Transverse colon (tissue), 4 donors: ENCODE data around the gene PDE4B. TPM values are rescaled to one million over a fixed set of nuclear protein-coding genes. Genes with fewer than 3 reads are reported as not detected.

ENCODE experiments used
- DNase-seq: peaks from one replicate; pipeline ENCODE4 v3.0.0-alpha.2; 2019
- H3K27ac ChIP-seq, 4 donors: fragments of 200-600 bp; sonication (generic); 2 replicates each; pipeline ENCODE4 v1.5.1; 2016 to 2018; ENCODE audit warnings: inconsistent platforms in 4 of 4
- H3K27me3 ChIP-seq: fragments of 200-600 bp; sonication (generic); 2 replicates; pipeline ENCODE4 v1.5.1; 2017; ENCODE audit warnings: inconsistent platforms
- H3K36me3 ChIP-seq, 4 donors: fragments of 200-600 bp; sonication (generic); 2 replicates each; pipeline ENCODE4 v1.5.1; 2017 to 2019; ENCODE audit warnings: inconsistent platforms in 4 of 4
- H3K4me1 ChIP-seq, 4 donors: fragments of 200-600 bp; sonication (generic); 2 replicates each; pipeline ENCODE4 v1.5.1; 2017 to 2020; ENCODE audit warnings: inconsistent platforms in 4 of 4
- H3K4me3 ChIP-seq, 4 donors: fragments of 200-600 bp; sonication (generic); 1 replicate in 1 of 4; 2 replicates in 3 of 4; pipeline versions ENCODE4 v1.5.1 to v1.6.1; 2017 to 2019; ENCODE audit warnings: inconsistent platforms in 4 of 4
- H3K9me3 ChIP-seq, 2 donors: fragments of 200-600 bp; sonication (generic); 2 replicates each; pipeline ENCODE4 v1.5.1; 2017 to 2019; ENCODE audit warnings: inconsistent platforms in 2 of 2
- CTCF ChIP-seq, 5 experiments: fragments of 200-600 bp in 3 of 5; fragments of 450-650 bp in 2 of 5; sonication (generic) in 3 of 5; IDR thresholded peaks; 1 replicate in 2 of 5; 2 replicates in 3 of 5; pipeline ENCODE4 v1.5.1; 2016 to 2017; ENCODE audit warnings: antibody characterized with exemption in 5 of 5, inconsistent platforms in 3 of 5, mild to moderate bottlenecking in 2 of 5, moderate library complexity in 1 of 5
- EP300 ChIP-seq: sonication (generic); formaldehyde crosslinking; IDR thresholded peaks from one replicate; pipeline ENCODE4 v1.6.1; 2017; ENCODE audit warnings: antibody characterized with exemption, low read depth
- POLR2A ChIP-seq: fragments of 450-650 bp; IDR thresholded peaks from one replicate; pipeline ENCODE4 v1.6.1; 2016; ENCODE audit warnings: antibody characterized with exemption, mild to moderate bottlenecking, moderate library complexity
- POLR2AphosphoS5 ChIP-seq, 3 donors: sonication (generic); formaldehyde crosslinking; IDR thresholded peaks; one replicate each; pipeline ENCODE4 v1.6.1; 2016; ENCODE audit warnings: antibody characterized with exemption in 3 of 3
- WGBS, 2 donors: methylation state at CpG; one replicate each; pipeline ENCODE4 v1.1.5; 2018; ENCODE audit warnings: low coverage in 1 of 2; 5-methylcytosine and 5-hydroxymethylcytosine counted together
- in situ Hi-C, 4 donors: fragments of 200-750 bp; cut with MboI; loops; one replicate each; pipeline versions ENCODE4 v1.15.0 to v1.15.1; 2017; ENCODE audit warnings: low sequenced_read_pairs in 3 of 4, low pct_ligation_motif_present in 1 of 4, low pct_unique_long_range_greater_than_20kb in 1 of 4
- intact Hi-C: fragments of 100-400 bp; cut with DNase I; formaldehyde crosslinking; loops from one replicate; pipeline ENCODE4 v1.15.1; 2023; ENCODE audit warnings: low total_unique reads
- total RNA-seq, 4 donors: library from RNA; depleted of rRNA; stranded (reverse); fragments of >200 nt; gene quantifications; one replicate each; pipeline ENCODE4 v1.1.0, GENCODE V29; 2016

Gene PDE4B
- total RNA-seq, 4 donors from 2014 or later = 4.5 to 14.8 (median 6.5) TPM

GRCh38 chr1:65793359-65793732 lies 651 bp downstream of the PDE4B start:
- H3K9me3 ChIP-seq = peaks cover 6 to 7% of the 10 kb centered on the region in 2 donors
- intact Hi-C loops = no loop called here
- H3K4me1 ChIP-seq = peaks cover 0 to 17% (median 5%) of the 10 kb centered on the region in 4 donors
- H3K27ac ChIP-seq = no peak overlapping the region
- H3K4me3 ChIP-seq = peak overlapping the region in 3 of 4 donors; percentile 30 to 52 (median 34)
- no peak for DNase-seq
- H3K27me3 ChIP-seq = peaks cover 50% of the 10 kb centered on the region
- 20% methylated on average over 20 of the region's 20 CpGs; no CpG with 5 or more reads in 1 of the 2 donors for WGBS, 2 donors
- no peak for TF ChIP-seq CTCF (IDR thresholded peaks at IDR 0.05)
- TF ChIP-seq EP300 = no peak
- TF ChIP-seq POLR2A = no peak
- no peak for TF ChIP-seq POLR2AphosphoS5 (IDR thresholded peaks at IDR 0.05)
- in situ Hi-C loops = no loop called here
- H3K36me3 ChIP-seq = no peaks in the 10 kb centered on the region

GRCh38 chr1:65795311-65795710 lies 2.6 kb downstream of the PDE4B start:
- intact Hi-C loops = no loop called here
- WGBS, 2 donors = 79% methylated on average over 2 of the region's 2 CpGs; no CpG with 5 or more reads in 1 of the 2 donors
- H3K9me3 ChIP-seq = no peaks in the 10 kb centered on the region

GRCh38 chr1:65799601-65800000 lies 6.9 kb downstream of the PDE4B start:
- no peak for TF ChIP-seq CTCF (IDR thresholded peaks at IDR 0.05)

More at GRCh38 chr1:65795311-65795710, 2.6 kb downstream of the PDE4B start:
- Histone ChIP-seq H3K4me1 (peaks cover 0 to 17% (median 5%) of the 10 kb centered on the region in 4 donors), H3K36me3 (no peaks in the 10 kb centered on the region), H3K4me3 (no peak overlapping the region), H3K27me3 (peaks cover 50% of the 10 kb centered on the region), H3K27ac (no peak overlapping the region)
- DNase-seq = no peak
- TF ChIP-seq POLR2A (no peak), POLR2AphosphoS5 (IDR thresholded peaks at IDR 0.05) (no peak), CTCF (IDR thresholded peaks at IDR 0.05) (no peak), EP300 (no peak)
- in situ Hi-C loops = no loop called here

GRCh38 chr1:65804584-65804983 lies 11.9 kb downstream of the PDE4B start:
- no peak for DNase-seq
- intact Hi-C loops = no loop called here
- Histone ChIP-seq H3K4me1 (no peaks in the 10 kb centered on the region), H3K27ac (no peak overlapping the region), H3K27me3 (no peaks in the 10 kb centered on the region), H3K4me3 (no peak overlapping the region), H3K9me3 (no peaks in the 10 kb centered on the region), H3K36me3 (no peaks in the 10 kb centered on the region)
- TF ChIP-seq EP300 = no peak
- in situ Hi-C loops = no loop called here
- WGBS, 2 donors = 59 to 67% methylated on average over 1 of the region's 1 CpG

More at GRCh38 chr1:65799601-65800000, 6.9 kb downstream of the PDE4B start:
- intact Hi-C loops (no loop called here), in situ Hi-C loops (no loop called here)
- no peak overlapping the region for H3K27ac ChIP-seq
- H3K4me3 ChIP-seq = no peak overlapping the region
- no peaks in the 10 kb centered on the region for H3K9me3 ChIP-seq
- no peaks in the 10 kb centered on the region for H3K4me1 ChIP-seq
- 80 to 86% methylated on average over 1 of the region's 1 CpG for WGBS, 2 donors
- H3K27me3 ChIP-seq = peaks cover 11% of the 10 kb centered on the region
- H3K36me3 ChIP-seq = no peaks in the 10 kb centered on the region
- DNase-seq = no peak

- intact Hi-C loops (no loop called here), in situ Hi-C loops (no loop called here)
- WGBS, 2 donors = 0 to 10% methylated on average over 1 of the region's 1 CpG
- H3K27ac ChIP-seq = peak overlapping the region in 3 of 4 donors; percentile 16 to 68 (median 25)
- no peaks in the 10 kb centered on the region for H3K27me3 ChIP-seq
- no peak overlapping the region for H3K4me3 ChIP-seq
- no peaks in the 10 kb centered on the region for H3K36me3 ChIP-seq
- peaks cover 0 to 11% (median 0%) of the 10 kb centered on the region in 4 donors for H3K4me1 ChIP-seq
- no peaks in the 10 kb centered on the region for H3K9me3 ChIP-seq
- TF ChIP-seq CTCF (IDR thresholded peaks at IDR 0.05) (no peak), EP300 (no peak), POLR2AphosphoS5 (IDR thresholded peaks at IDR 0.05) (no peak), POLR2A (no peak)
- peak; percentile 39 for DNase-seq
Measured at GRCh38 chr1:65812065-65812464, 19.4 kb downstream of the PDE4B start.
